ENCODE data around the gene DRAM2.
A peak's percentile ranks its signal among the peaks of the same experiment; 100 is the strongest.

The DRAM2 gene

DNA sequence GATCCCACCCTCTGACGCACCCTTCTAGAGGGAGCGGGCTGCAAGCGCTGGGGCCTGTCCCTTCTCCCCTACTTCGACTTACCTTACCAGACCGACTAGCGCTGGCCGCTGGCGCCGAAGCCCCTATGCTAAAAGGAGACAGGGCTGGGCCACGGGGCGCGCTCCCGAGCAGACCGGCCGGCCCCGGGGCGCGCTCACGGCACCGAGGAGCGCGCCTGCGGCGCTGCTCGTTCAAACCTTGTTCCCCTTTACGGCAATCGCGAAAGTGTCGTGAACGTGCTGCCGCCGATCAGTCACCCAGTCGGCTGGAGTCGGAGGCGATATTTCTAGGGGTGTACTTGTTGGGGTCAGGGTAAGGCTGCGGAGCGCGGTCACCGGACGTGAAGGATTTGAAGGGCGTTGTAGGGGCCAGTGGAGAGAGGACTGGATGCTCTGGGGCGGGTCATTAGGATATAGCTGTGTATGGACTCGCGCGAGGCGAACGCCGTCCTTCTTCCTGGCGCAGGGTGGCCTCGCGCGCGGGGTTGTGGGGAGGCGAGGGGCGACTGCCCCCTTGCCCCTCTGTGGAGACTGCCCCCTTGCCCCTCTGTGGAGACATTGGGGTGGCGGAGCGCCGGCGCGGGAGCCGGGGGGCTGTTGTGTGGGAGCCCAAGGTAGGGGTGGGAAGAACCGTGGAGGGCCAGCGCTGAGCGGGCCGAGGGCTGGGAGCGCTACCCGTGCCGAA, at the start of gene DRAM2, which contains the start of gene CEPT1:
Gene DRAM2 (minus strand): TSS at position 138 of the 724 bp plus-strand sequence. CDS start 8,539 bp downstream, outside the sequence.
Gene CEPT1 (plus strand): TSS at position 268 of the 724 bp plus-strand sequence. CDS start 7,492 bp downstream, outside the sequence.
- Mint-ChIP-seq H3K4me1 (peaks cover 60% of the 10 kb centered on the region), H3K27me3 (no peaks in the 10 kb centered on the region), H3K36me3 (peaks cover 6% of the 10 kb centered on the region), H3K9me3 (no peaks in the 10 kb centered on the region), H3K4me3 (peak within 1 kb of the TSS; percentile 99), H3K27ac (peak within 1 kb of the TSS; percentile 100)

DNA sequence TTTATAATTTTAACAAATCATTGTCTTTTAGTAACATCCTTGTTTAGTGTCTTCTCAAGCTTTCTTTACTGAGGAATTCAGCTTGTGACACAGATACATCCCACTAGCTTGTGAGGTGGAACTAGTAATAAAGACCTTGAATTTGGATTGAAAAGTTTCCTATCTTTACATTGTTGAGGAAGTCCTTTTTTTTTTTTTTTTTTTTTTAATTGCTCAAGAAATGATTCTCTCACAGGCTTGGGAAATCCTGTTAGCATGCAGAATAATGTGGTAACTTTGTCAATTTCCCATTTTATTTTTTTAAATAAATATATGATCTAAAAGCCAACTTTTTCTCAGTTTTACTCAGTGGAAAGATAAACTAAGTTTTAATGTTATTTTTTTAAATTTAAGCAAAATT, 44.8 kb upstream of the DRAM2 start:
- peaks cover 32% of the 10 kb centered on the region for H3K36me3 Mint-ChIP-seq
- no peak overlapping the region for H3K4me3 Mint-ChIP-seq
- no peaks in the 10 kb centered on the region for H3K27me3 Mint-ChIP-seq
- H3K9me3 Mint-ChIP-seq: no peaks in the 10 kb centered on the region
- H3K4me1 Mint-ChIP-seq: peaks cover 96% of the 10 kb centered on the region
- H3K27ac Mint-ChIP-seq: no peak overlapping the region

DNA sequence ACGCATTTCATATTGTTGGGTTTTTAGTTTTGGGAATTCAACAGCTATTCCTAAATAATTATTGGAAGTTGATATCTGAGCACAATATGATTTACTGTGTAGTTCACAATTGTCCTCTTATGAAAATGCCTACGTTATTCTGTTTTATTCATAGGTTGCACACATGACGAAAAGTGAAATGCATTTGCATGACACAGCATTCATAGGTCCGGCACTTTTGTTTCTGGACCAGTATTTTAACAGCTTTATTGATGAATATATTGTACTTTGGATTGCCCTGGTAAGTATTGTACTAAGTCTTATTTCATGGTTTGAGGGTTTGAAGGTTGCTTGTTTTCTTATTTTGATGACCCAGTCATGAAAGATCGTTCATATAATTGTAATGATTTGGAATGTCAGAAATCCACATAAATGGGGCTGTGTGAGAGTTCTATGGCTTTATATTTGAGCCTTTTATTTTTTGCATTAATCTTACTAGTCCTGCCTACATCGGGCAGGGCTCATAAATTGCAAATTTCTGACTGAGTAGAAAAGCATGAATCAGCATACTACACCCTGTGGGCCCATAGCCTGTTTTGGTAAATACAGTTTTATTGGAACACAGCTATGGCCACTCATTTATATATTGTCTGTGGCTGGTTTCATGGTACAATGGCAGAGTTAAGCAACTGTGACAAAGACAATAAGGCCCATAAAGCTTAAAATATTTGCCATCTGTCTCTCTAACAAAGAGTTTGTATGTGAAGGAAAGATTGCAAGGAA, 43.6 kb upstream of the DRAM2 start:
- H3K27me3 Mint-ChIP-seq: no peaks in the 10 kb centered on the region
- peaks cover 27% of the 10 kb centered on the region for H3K36me3 Mint-ChIP-seq
- H3K9me3 Mint-ChIP-seq: no peaks in the 10 kb centered on the region
- H3K4me1 Mint-ChIP-seq: peaks cover 94% of the 10 kb centered on the region
- H3K4me3 Mint-ChIP-seq: no peak overlapping the region
- H3K27ac Mint-ChIP-seq: peak overlapping the region; percentile 94

DNA sequence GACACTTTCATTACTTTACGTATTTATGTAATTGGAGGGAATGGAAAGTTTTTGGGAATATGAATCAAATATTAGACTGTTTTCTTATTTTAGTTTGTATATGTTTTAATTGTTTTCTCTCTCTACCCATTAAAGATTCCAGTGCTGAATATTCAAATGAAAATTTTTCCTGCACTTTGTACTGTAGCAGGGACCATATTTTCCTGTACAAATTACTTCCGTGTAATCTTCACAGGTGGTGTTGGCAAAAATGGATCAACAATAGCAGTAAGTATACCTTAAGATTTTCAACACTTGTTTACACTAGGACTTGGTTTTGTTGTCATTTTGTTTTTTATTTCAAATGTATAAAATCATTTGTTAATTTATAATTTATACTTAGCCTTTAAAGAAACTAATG, 42.2 kb upstream of the DRAM2 start:
- H3K27ac Mint-ChIP-seq: peak overlapping the region; percentile 63
- H3K36me3 Mint-ChIP-seq: peaks cover 21% of the 10 kb centered on the region

DNA sequence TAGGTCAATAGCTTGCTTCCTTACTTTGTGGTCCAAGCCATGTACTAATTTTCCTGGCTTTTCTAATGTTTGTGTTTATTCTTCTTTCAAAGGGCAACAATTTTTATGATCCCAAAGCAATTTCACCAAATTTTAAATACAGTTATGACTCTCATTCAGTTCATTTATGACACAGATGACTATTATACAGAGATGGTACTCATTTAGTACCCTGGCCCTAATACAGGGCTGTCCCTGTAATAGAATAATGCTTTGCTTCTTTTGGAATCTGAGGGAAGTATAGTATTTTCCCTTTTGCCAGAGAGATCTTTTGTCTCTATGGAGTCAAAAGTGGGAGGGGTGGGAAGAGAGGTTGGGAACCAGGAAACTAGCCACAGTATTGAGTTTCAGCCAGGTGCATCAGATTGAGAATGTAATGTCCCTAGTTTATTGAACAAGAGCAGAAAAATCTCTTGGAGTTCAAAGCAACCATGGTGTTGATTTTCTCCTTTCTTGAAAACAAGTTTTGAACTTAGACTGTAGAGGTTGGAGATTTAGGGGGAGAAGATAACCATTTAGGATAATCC, 40.2 kb upstream of the DRAM2 start:
- H3K9me3 Mint-ChIP-seq: no peaks in the 10 kb centered on the region
- peak overlapping the region; percentile 44 for H3K4me3 Mint-ChIP-seq
- peaks cover 21% of the 10 kb centered on the region for H3K36me3 Mint-ChIP-seq
- peaks cover 87% of the 10 kb centered on the region for H3K4me1 Mint-ChIP-seq
- H3K27ac Mint-ChIP-seq: peak overlapping the region; percentile 84
- no peaks in the 10 kb centered on the region for H3K27me3 Mint-ChIP-seq

More for the DNA sequence above, 42.2 kb upstream of the DRAM2 start:
- no peaks in the 10 kb centered on the region for H3K27me3 Mint-ChIP-seq
- peaks cover 90% of the 10 kb centered on the region for H3K4me1 Mint-ChIP-seq
- no peak overlapping the region for H3K4me3 Mint-ChIP-seq
- H3K9me3 Mint-ChIP-seq: no peaks in the 10 kb centered on the region

DNA sequence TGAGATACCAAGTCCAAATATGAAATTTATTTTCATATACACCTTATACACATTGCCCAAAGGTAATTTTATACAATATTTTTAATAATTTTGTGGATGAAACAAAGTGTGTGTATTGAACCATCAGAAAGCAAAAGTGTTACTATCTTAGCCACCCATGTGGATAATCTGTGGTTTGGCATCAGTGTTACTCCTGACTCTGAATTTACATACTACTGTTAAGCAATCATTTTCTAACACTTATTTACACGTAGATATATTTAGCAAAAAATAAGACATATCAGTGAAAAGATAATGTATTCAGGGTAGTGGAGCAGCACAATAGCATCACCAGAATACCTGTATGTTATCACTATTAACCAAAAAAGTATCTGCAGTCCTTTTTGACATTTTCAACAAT, 36.8 kb upstream of the DRAM2 start:
- Mint-ChIP-seq H3K4me1 (peaks cover 89% of the 10 kb centered on the region), H3K9me3 (no peaks in the 10 kb centered on the region), H3K36me3 (peaks cover 26% of the 10 kb centered on the region), H3K27ac (no peak overlapping the region), H3K4me3 (no peak overlapping the region), H3K27me3 (no peaks in the 10 kb centered on the region)

DNA sequence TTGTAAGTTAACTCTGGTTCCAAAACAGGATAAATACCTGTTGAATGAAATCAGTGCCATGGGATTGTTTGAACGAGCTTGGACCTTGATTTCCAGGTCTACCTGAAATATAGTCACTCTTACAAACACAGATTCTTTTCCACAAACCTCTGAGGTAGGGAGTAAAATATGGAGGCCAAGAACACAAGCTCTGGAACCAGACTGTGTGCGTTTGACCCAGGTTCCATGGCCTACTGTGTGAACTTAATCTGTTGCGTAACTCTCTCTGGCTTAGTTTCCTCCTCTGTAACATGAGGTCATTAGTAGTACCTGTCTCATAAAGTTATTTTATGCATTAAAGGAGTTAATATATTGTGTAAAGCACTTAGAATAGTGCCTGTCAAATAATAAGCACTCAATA, 35.5 kb upstream of the DRAM2 start:
- Mint-ChIP-seq H3K4me3 (no peak overlapping the region), H3K9me3 (no peaks in the 10 kb centered on the region), H3K4me1 (peaks cover 79% of the 10 kb centered on the region), H3K27ac (no peak overlapping the region), H3K36me3 (peaks cover 26% of the 10 kb centered on the region), H3K27me3 (no peaks in the 10 kb centered on the region)

DNA sequence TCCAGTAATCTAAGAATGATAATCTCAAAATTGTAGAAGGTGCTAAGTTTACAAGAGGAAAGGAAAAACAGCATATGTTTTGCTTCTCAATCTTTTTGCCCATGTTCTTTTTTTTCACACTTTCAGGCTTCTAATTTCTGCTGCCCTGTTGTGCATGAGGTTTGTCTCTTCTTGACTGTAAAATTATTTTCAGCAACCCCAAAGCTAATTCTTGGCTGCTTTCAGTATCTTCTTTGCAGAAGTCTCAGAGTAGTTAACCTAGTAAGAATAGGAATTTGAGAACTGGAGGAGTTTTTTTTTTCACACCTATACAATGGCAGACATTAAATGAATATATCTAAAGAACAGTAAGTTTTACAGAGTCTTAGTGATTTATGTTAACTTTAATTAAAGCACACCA, 34.2 kb upstream of the DRAM2 start:
- Mint-ChIP-seq H3K4me3 (no peak overlapping the region), H3K4me1 (peaks cover 74% of the 10 kb centered on the region), H3K36me3 (peaks cover 19% of the 10 kb centered on the region), H3K27ac (peak overlapping the region; percentile 5), H3K27me3 (no peaks in the 10 kb centered on the region), H3K9me3 (no peaks in the 10 kb centered on the region)

DNA sequence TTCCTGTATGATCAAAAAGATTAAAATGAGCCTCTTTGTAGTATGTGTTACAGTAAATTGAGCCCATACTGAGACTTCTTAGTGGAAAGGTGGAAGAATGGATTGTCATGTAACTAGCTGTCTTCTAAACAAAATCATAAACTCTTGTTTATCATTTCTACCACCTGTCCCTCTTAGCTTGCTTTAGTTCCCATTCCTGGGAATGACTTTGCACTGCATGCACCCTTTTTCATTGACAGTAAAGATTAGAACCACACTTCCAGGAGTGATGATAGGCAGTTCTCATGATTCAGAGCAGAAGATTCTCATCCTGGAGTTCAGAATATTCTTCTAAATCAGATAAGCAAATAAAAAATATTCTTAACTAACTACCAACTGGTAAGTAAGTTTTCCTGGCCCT, 32.6 kb upstream of the DRAM2 start:
- Mint-ChIP-seq H3K4me3 (no peak overlapping the region), H3K4me1 (peaks cover 66% of the 10 kb centered on the region), H3K27me3 (no peaks in the 10 kb centered on the region), H3K36me3 (peaks cover 22% of the 10 kb centered on the region), H3K27ac (peak overlapping the region; percentile 70), H3K9me3 (no peaks in the 10 kb centered on the region)

DNA sequence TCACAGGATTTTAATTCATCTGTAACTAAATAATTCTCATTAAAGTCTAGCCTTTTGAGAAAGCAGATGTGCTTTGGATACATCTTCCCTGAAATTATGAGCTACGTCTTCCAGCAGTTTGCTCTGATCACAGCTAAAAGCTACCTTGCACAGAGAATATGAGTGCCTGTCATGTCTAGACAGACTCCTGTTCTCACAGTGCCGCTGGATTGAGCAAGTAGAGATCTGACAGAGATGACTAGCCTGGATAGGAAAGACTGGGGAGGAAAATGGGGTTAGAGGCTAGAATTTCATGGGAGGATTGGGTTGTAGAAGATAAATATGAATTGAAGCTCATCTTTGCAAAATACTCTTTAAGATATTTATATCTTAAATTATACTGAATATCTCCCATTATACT, 24.3 kb upstream of the DRAM2 start:
- no peaks in the 10 kb centered on the region for H3K27me3 Mint-ChIP-seq
- H3K4me3 Mint-ChIP-seq: no peak overlapping the region
- H3K9me3 Mint-ChIP-seq: no peaks in the 10 kb centered on the region
- H3K4me1 Mint-ChIP-seq: peaks cover 38% of the 10 kb centered on the region
- H3K27ac Mint-ChIP-seq: no peak overlapping the region
- peaks cover 15% of the 10 kb centered on the region for H3K36me3 Mint-ChIP-seq

DNA sequence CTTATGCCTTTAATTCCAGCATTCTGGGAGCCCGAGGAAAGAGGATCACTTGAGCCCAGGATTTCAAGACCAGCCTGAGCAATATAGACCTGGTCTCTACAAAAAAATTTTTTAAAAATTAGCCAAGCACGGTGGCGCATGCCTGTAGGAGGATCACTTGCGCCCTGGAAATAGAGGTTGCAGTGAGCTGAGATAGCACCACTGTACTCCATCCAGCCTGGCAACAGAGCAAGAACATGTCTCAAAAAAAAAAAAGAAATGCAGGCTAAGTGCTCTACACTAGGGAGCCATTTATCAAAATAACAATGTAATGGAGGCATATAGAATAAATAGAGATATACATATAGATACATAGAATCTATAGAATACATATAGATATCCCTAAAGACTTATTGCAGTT, 23.5 kb upstream of the DRAM2 start:
- Mint-ChIP-seq H3K4me1 (peaks cover 38% of the 10 kb centered on the region), H3K27me3 (no peaks in the 10 kb centered on the region), H3K4me3 (no peak overlapping the region), H3K27ac (no peak overlapping the region), H3K9me3 (no peaks in the 10 kb centered on the region), H3K36me3 (peaks cover 17% of the 10 kb centered on the region)

DNA sequence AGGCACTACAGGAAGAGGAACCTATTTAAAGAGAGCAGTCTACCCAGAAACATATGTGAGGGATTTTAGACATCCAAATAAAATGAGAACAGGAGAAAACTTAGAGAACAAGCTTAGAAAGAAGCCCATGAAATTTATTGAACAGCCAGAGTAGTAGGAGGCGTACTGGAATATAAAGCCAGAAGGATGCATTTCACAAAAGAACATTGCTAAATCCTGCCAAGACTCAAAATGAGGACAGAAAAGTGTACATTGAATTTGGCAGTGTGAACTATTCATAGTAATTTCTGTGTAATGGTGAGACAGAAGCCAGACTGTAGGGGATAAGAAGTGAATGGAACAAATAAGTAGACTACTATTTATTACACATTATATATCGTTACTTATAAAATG, 22.6 kb upstream of the DRAM2 start:
- Mint-ChIP-seq H3K9me3 (no peaks in the 10 kb centered on the region), H3K27me3 (no peaks in the 10 kb centered on the region), H3K4me1 (peaks cover 33% of the 10 kb centered on the region), H3K4me3 (no peak overlapping the region), H3K27ac (peak overlapping the region; percentile 48), H3K36me3 (peaks cover 12% of the 10 kb centered on the region)

DNA sequence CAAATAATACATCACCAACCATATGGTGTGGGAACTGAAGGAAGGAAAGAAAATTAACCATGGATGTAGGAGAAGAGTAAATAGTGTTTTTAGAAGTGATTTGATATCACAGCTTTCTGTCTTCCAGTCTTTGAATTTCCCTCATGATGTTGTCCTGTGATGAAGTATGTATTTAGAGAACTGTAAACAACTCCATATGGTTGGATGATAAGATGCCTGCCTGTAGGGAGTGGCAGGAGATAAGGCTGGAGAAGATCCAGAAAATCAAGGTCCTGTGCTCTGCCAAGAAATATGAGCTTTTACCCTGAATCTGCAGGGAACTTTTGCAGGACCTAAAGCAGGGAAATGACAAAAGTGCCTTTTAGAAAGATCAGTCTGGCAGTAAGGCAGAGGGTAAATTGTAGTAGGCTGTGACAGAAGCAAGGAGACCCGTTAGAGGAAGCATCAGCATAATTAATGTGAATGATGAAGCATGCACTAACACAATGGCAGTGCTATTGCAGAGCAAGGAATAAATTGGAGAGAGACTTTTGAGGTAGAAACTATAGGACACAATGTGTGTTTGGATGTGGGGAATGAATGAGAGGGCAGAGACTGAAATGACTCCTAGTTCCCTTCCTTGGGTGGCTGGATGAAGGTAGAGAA, 22.1 kb upstream of the DRAM2 start:
- no peaks in the 10 kb centered on the region for H3K27me3 Mint-ChIP-seq
- H3K27ac Mint-ChIP-seq: peak overlapping the region; percentile 48
- H3K9me3 Mint-ChIP-seq: no peaks in the 10 kb centered on the region
- peaks cover 12% of the 10 kb centered on the region for H3K36me3 Mint-ChIP-seq
- H3K4me3 Mint-ChIP-seq: no peak overlapping the region
- H3K4me1 Mint-ChIP-seq: peaks cover 33% of the 10 kb centered on the region

DNA sequence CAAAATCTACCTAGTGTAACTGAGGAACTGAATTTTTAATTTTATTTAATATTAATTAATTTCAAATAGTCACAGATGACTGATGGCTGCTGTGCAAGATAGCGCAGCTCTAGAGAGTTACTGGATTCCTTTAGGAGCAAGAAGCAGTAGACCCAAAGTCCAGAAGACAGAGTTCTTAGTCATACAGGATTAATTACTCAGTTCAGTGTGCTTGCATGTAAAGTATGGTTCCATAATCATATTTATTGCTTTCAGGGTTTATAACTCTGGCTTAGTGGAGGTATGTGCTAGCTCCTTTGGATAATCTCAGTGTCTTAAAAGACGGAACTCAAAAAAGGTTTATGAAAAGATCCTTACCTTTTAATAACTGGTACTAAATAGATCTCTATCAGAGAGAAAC, 17.5 kb upstream of the DRAM2 start:
- Mint-ChIP-seq H3K27ac (no peak overlapping the region), H3K27me3 (no peaks in the 10 kb centered on the region), H3K36me3 (peaks cover 37% of the 10 kb centered on the region), H3K9me3 (no peaks in the 10 kb centered on the region), H3K4me1 (peaks cover 61% of the 10 kb centered on the region), H3K4me3 (no peak overlapping the region)
